ENCODE results near the gene CRNN. TPM values are rescaled to one million over a fixed set of nuclear protein-coding genes. Genes with fewer than 3 reads are reported as not detected.

The CRNN gene
- total and polyA plus RNA-seq, 4 experiments from 2014 or later, result not detected

- H3K36me3 Mint-ChIP-seq, result no peaks in the 10 kb centered on the region
- H3K4me1 Mint-ChIP-seq, result peaks cover 24 to 33% (median 29%) of the 10 kb centered on the region in 4 donors
- Histone ChIP-seq H3K27ac (ENCODE audit: low read depth, low read length) (no peak overlapping the region), H3K4me1 (ENCODE audit: insufficient read depth, low read length) (peaks cover 15% of the 10 kb centered on the region), H3K9me3 (ENCODE audit: control insufficient read depth in 1 of 2, low read length in 2 of 2) (no peaks in the 10 kb centered on the region), H3K4me3 (ENCODE audit: low read length in 2 of 2) (no peak overlapping the region), H3K27me3 (ENCODE audit: insufficient read depth, low read length) (no peaks in the 10 kb centered on the region), H3K36me3 (ENCODE audit: insufficient read depth, low read length) (no peaks in the 10 kb centered on the region)
- intact Hi-C loops (cut with micrococcal nuclease), result loop anchor here (5.0 kb wide), 1 partner anchor 65 kb away; no protein-coding TSS in a partner anchor
- no peak overlapping the region for H3K4me3 Mint-ChIP-seq
- H3K9me3 Mint-ChIP-seq, result no peaks in the 10 kb centered on the region
- ChIA-PET POLR2A (ENCODE audit: partially characterized antibody) (interaction anchor here (1.0 to 3.2 kb wide), 4 partner anchors 10 to 270 kb away, joined by 3 to 44 read pairs (median 8); no protein-coding TSS in a partner anchor), CTCF (ENCODE audit: partially characterized antibody) (interaction anchor here (0.8 to 6.0 kb wide), 25 partner anchors 9 to 421 kb away, joined by 3 to 326 read pairs (median 9); partner anchors contain the start of gene S100A11)
- no peak overlapping the region for H3K27ac Mint-ChIP-seq
- DNase-seq, result no peak
- H3K27me3 Mint-ChIP-seq, result peaks cover 2 to 4% of the 10 kb centered on the region in 2 donors
Observed at GRCh38 chr1:152457561-152457960, 43.5 kb upstream of the CRNN start.

- Mint-ChIP-seq H3K27ac (no peak overlapping the region), H3K9me3 (no peaks in the 10 kb centered on the region), H3K27me3 (peaks cover 2 to 4% of the 10 kb centered on the region in 2 donors), H3K4me3 (no peak overlapping the region), H3K36me3 (no peaks in the 10 kb centered on the region), H3K4me1 (peaks cover 24 to 33% (median 29%) of the 10 kb centered on the region in 4 donors)
- Histone ChIP-seq H3K27ac (ENCODE audit: low read depth, low read length) (no peak overlapping the region), H3K4me3 (ENCODE audit: low read length in 2 of 2) (no peak overlapping the region), H3K9me3 (ENCODE audit: control insufficient read depth in 1 of 2, low read length in 2 of 2) (no peaks in the 10 kb centered on the region), H3K27me3 (ENCODE audit: insufficient read depth, low read length) (no peaks in the 10 kb centered on the region), H3K36me3 (ENCODE audit: insufficient read depth, low read length) (no peaks in the 10 kb centered on the region), H3K4me1 (ENCODE audit: insufficient read depth, low read length) (peaks cover 15% of the 10 kb centered on the region)
- POLR2A ChIA-PET (ENCODE audit: partially characterized antibody), result interaction anchor here (0.7 kb wide), 1 partner anchor 268 kb away, joined by 3 read pairs; no protein-coding TSS in a partner anchor
- CTCF ChIA-PET (ENCODE audit: partially characterized antibody), result interaction anchor here (1.1 to 6.0 kb wide), 7 partner anchors 8 to 405 kb away, joined by 8 to 326 read pairs (median 57); no protein-coding TSS in a partner anchor
- intact Hi-C loops (cut with micrococcal nuclease), result loop anchor here (5.0 kb wide), 1 partner anchor 65 kb away; no protein-coding TSS in a partner anchor
- DNase-seq, result no peak
Observed at GRCh38 chr1:152457071-152457470, 43.0 kb upstream of the CRNN start.

- no peaks in the 10 kb centered on the region for H3K27me3 ChIP-seq (ENCODE audit: insufficient read depth, low read length)
- H3K27me3 Mint-ChIP-seq, result peaks cover 2 to 4% of the 10 kb centered on the region in 2 donors
- H3K4me3 ChIP-seq (ENCODE audit: low read length in 2 of 2), result no peak overlapping the region
- DNase-seq, result no peak
- intact Hi-C loops (cut with micrococcal nuclease), result no loop called here
- H3K9me3 Mint-ChIP-seq, result no peaks in the 10 kb centered on the region
- H3K36me3 ChIP-seq (ENCODE audit: insufficient read depth, low read length), result no peaks in the 10 kb centered on the region
- H3K4me1 Mint-ChIP-seq, result no peaks in the 10 kb centered on the region
- no peak overlapping the region for H3K27ac ChIP-seq (ENCODE audit: low read depth, low read length)
- CTCF ChIA-PET (ENCODE audit: partially characterized antibody), result interaction anchor here (0.9 kb wide), 1 partner anchor 52 kb away, joined by 3 read pairs; no protein-coding TSS in a partner anchor
- no peaks in the 10 kb centered on the region for H3K9me3 ChIP-seq (ENCODE audit: control insufficient read depth in 1 of 2, low read length in 2 of 2)
- H3K27ac Mint-ChIP-seq, result no peak overlapping the region
- no peak overlapping the region for H3K4me3 Mint-ChIP-seq
- H3K4me1 ChIP-seq (ENCODE audit: insufficient read depth, low read length), result peaks cover 7% of the 10 kb centered on the region
- H3K36me3 Mint-ChIP-seq, result no peaks in the 10 kb centered on the region
- POLR2A ChIA-PET (ENCODE audit: partially characterized antibody), result no interaction called here
Observed at GRCh38 chr1:152451254-152451653, 37.2 kb upstream of the CRNN start.

GRCh38 chr1:152449661-152450060 is 35.6 kb upstream of the CRNN start:
- H3K27ac Mint-ChIP-seq, result no peak overlapping the region
- Histone ChIP-seq H3K27me3 (ENCODE audit: insufficient read depth, low read length) (no peaks in the 10 kb centered on the region), H3K27ac (ENCODE audit: low read depth, low read length) (no peak overlapping the region), H3K9me3 (ENCODE audit: control insufficient read depth in 1 of 2, low read length in 2 of 2) (no peaks in the 10 kb centered on the region), H3K4me1 (ENCODE audit: insufficient read depth, low read length) (peaks cover 7% of the 10 kb centered on the region), H3K4me3 (ENCODE audit: low read length in 2 of 2) (no peak overlapping the region), H3K36me3 (ENCODE audit: insufficient read depth, low read length) (no peaks in the 10 kb centered on the region)
- intact Hi-C loops (cut with micrococcal nuclease), result no loop called here
- no peak for DNase-seq
- H3K27me3 Mint-ChIP-seq, result peaks cover 0 to 2% of the 10 kb centered on the region in 2 donors
- ChIA-PET CTCF (ENCODE audit: partially characterized antibody) (interaction anchor here (1.2 to 3.7 kb wide), 4 partner anchors 9 to 397 kb away, joined by 3 to 57 read pairs (median 4); no protein-coding TSS in a partner anchor), POLR2A (ENCODE audit: partially characterized antibody) (no interaction called here)
- H3K4me3 Mint-ChIP-seq, result no peak overlapping the region
- H3K4me1 Mint-ChIP-seq, result no peaks in the 10 kb centered on the region
- no peaks in the 10 kb centered on the region for H3K36me3 Mint-ChIP-seq
- no peaks in the 10 kb centered on the region for H3K9me3 Mint-ChIP-seq

- ChIA-PET CTCF (ENCODE audit: partially characterized antibody) (interaction anchor here (1.0 to 3.7 kb wide), 8 partner anchors 10 to 395 kb away, joined by 3 to 57 read pairs (median 4); no protein-coding TSS in a partner anchor), POLR2A (ENCODE audit: partially characterized antibody) (interaction anchor here (1.0 to 1.5 kb wide), 2 partner anchors 9 to 11 kb away, joined by 4 to 5 read pairs; no protein-coding TSS in a partner anchor)
- Histone ChIP-seq H3K27me3 (ENCODE audit: insufficient read depth, low read length) (no peaks in the 10 kb centered on the region), H3K4me3 (ENCODE audit: low read length in 2 of 2) (no peak overlapping the region), H3K9me3 (ENCODE audit: control insufficient read depth in 1 of 2, low read length in 2 of 2) (no peaks in the 10 kb centered on the region), H3K27ac (ENCODE audit: low read depth, low read length) (no peak overlapping the region), H3K4me1 (ENCODE audit: insufficient read depth, low read length) (peaks cover 7% of the 10 kb centered on the region), H3K36me3 (ENCODE audit: insufficient read depth, low read length) (no peaks in the 10 kb centered on the region)
- Mint-ChIP-seq H3K4me1 (no peaks in the 10 kb centered on the region), H3K36me3 (no peaks in the 10 kb centered on the region), H3K4me3 (no peak overlapping the region), H3K27me3 (peaks cover 0 to 2% of the 10 kb centered on the region in 2 donors), H3K9me3 (no peaks in the 10 kb centered on the region), H3K27ac (no peak overlapping the region)
- DNase-seq, result no peak
- intact Hi-C loops (cut with micrococcal nuclease), result no loop called here
Observed at GRCh38 chr1:152448496-152448895, 34.4 kb upstream of the CRNN start.

GRCh38 chr1:152448095-152448494 is 34.0 kb upstream of the CRNN start:
- Mint-ChIP-seq H3K27me3 (peaks cover 0 to 2% of the 10 kb centered on the region in 2 donors), H3K4me3 (no peak overlapping the region), H3K27ac (no peak overlapping the region), H3K4me1 (no peaks in the 10 kb centered on the region), H3K36me3 (no peaks in the 10 kb centered on the region), H3K9me3 (no peaks in the 10 kb centered on the region)
- DNase-seq, result no peak
- Histone ChIP-seq H3K27me3 (ENCODE audit: insufficient read depth, low read length) (no peaks in the 10 kb centered on the region), H3K9me3 (ENCODE audit: control insufficient read depth in 1 of 2, low read length in 2 of 2) (no peaks in the 10 kb centered on the region), H3K27ac (ENCODE audit: low read depth, low read length) (no peak overlapping the region), H3K4me3 (ENCODE audit: low read length in 2 of 2) (no peak overlapping the region), H3K4me1 (ENCODE audit: insufficient read depth, low read length) (peaks cover 7% of the 10 kb centered on the region), H3K36me3 (ENCODE audit: insufficient read depth, low read length) (no peaks in the 10 kb centered on the region)
- POLR2A ChIA-PET (ENCODE audit: partially characterized antibody), result interaction anchor here (1.0 to 1.5 kb wide), 2 partner anchors 10 to 11 kb away, joined by 4 to 5 read pairs; no protein-coding TSS in a partner anchor
- CTCF ChIA-PET (ENCODE audit: partially characterized antibody), result interaction anchor here (1.0 to 3.7 kb wide), 6 partner anchors 11 to 263 kb away, joined by 3 to 57 read pairs (median 4); no protein-coding TSS in a partner anchor
- intact Hi-C loops (cut with micrococcal nuclease), result no loop called here

GRCh38 chr1:152447484-152447883 is 33.4 kb upstream of the CRNN start:
- no peaks in the 10 kb centered on the region for H3K36me3 Mint-ChIP-seq
- H3K9me3 Mint-ChIP-seq, result no peaks in the 10 kb centered on the region
- Histone ChIP-seq H3K9me3 (ENCODE audit: control insufficient read depth in 1 of 2, low read length in 2 of 2) (no peaks in the 10 kb centered on the region), H3K4me1 (ENCODE audit: insufficient read depth, low read length) (peaks cover 7% of the 10 kb centered on the region), H3K36me3 (ENCODE audit: insufficient read depth, low read length) (no peaks in the 10 kb centered on the region), H3K27ac (ENCODE audit: low read depth, low read length) (no peak overlapping the region), H3K27me3 (ENCODE audit: insufficient read depth, low read length) (no peaks in the 10 kb centered on the region), H3K4me3 (ENCODE audit: low read length in 2 of 2) (no peak overlapping the region)
- no peaks in the 10 kb centered on the region for H3K4me1 Mint-ChIP-seq
- no peaks in the 10 kb centered on the region for H3K27me3 Mint-ChIP-seq
- intact Hi-C loops (cut with micrococcal nuclease), result no loop called here
- ChIA-PET POLR2A (ENCODE audit: partially characterized antibody) (interaction anchor here (1.0 to 1.5 kb wide), 2 partner anchors 10 to 12 kb away, joined by 4 to 5 read pairs; no protein-coding TSS in a partner anchor), CTCF (ENCODE audit: partially characterized antibody) (interaction anchor here (1.0 to 3.7 kb wide), 4 partner anchors 11 to 262 kb away, joined by 4 to 57 read pairs (median 7); no protein-coding TSS in a partner anchor)
- no peak for DNase-seq
- no peak overlapping the region for H3K27ac Mint-ChIP-seq
- no peak overlapping the region for H3K4me3 Mint-ChIP-seq
